ENCODE data around the gene MLIP. TPM values are rescaled to one million over a fixed set of nuclear protein-coding genes. Genes with fewer than 3 reads are reported as not detected.
A peak's percentile ranks its signal among the peaks of the same experiment; 100 is the strongest.

Gene MLIP
- total RNA-seq, 4 donors from 2014 or later: 0.64 to 4.0 TPM; not detected in 2

GRCh38 chr6:54135665-54136369 lies 24.6 kb downstream of the MLIP start:
- H3K36me3 ChIP-seq: no peaks in the 10 kb centered on the region
- no peaks in the 10 kb centered on the region for H3K9me3 ChIP-seq
- in situ Hi-C loops (cut with MboI; ENCODE audit: low pct_ligation_motif_present in 1 of 4, low pct_unique_long_range_greater_than_20kb in 1 of 4, low sequenced_read_pairs in 3 of 4) (no loop called here), intact Hi-C loops (cut with DNase I; ENCODE audit: low total_unique reads) (no loop called here)
- peak overlapping the region in 2 of 4 donors; percentile 46 for H3K27ac ChIP-seq
- peaks cover 0 to 13% (median 6%) of the 10 kb centered on the region in 4 donors for H3K4me1 ChIP-seq
- TF ChIP-seq POLR2AphosphoS5 (IDR thresholded peaks at IDR 0.05) (peak in 1 of 3 donors; percentile 18), EP300 (IDR thresholded peaks at IDR 0.05; ENCODE audit: low read depth) (no peak), CTCF (IDR thresholded peaks at IDR 0.05) (no peak), POLR2A (IDR thresholded peaks at IDR 0.05) (no peak)
- 19 to 32% methylated on average over 2 of the region's 2 CpGs for WGBS, 2 donors (ENCODE audit: low coverage in 1 of 2)
- no peak overlapping the region for H3K4me3 ChIP-seq
- no peaks in the 10 kb centered on the region for H3K27me3 ChIP-seq
- no peak for DNase-seq

DNA sequence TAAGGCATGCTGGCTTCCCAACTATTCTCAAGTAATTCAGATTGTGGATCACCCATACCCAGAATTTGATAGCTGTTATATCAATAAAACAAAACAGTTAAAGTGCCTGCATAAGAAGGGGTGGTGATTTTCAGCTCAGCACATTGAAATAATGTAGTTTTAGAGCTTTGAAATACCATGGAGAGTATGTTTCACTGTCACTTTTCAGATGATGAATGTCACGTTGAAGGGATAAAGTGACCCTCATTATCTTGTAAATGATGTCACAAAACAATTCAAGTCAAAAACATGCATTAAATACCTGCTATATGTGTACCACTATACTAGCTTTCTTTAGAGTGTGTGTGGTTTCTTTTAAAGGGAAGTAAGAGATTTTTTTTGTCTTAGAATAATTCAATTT lies 27.6 kb downstream of the MLIP start:
- H3K4me3 ChIP-seq: no peak overlapping the region
- H3K4me1 ChIP-seq: peaks cover 0 to 13% (median 6%) of the 10 kb centered on the region in 4 donors
- H3K9me3 ChIP-seq: no peaks in the 10 kb centered on the region
- DNase-seq: no peak
- H3K36me3 ChIP-seq: no peaks in the 10 kb centered on the region
- intact Hi-C loops (cut with DNase I; ENCODE audit: low total_unique reads): no loop called here
- no peak for TF ChIP-seq CTCF (IDR thresholded peaks at IDR 0.05)
- TF ChIP-seq POLR2A (IDR thresholded peaks at IDR 0.05): no peak
- no peak for TF ChIP-seq POLR2AphosphoS5 (IDR thresholded peaks at IDR 0.05)
- TF ChIP-seq EP300 (IDR thresholded peaks at IDR 0.05; ENCODE audit: low read depth): no peak
- in situ Hi-C loops (cut with MboI; ENCODE audit: low pct_ligation_motif_present in 1 of 4, low pct_unique_long_range_greater_than_20kb in 1 of 4, low sequenced_read_pairs in 3 of 4): no loop called here
- no peak overlapping the region for H3K27ac ChIP-seq
- H3K27me3 ChIP-seq: no peaks in the 10 kb centered on the region
- WGBS, 2 donors (ENCODE audit: low coverage in 1 of 2): 43 to 58% methylated on average over 1 of the region's 1 CpG

- H3K9me3 ChIP-seq: no peaks in the 10 kb centered on the region
- no peak overlapping the region for H3K27ac ChIP-seq
- no peaks in the 10 kb centered on the region for H3K27me3 ChIP-seq
- H3K36me3 ChIP-seq: no peaks in the 10 kb centered on the region
- intact Hi-C loops (cut with DNase I; ENCODE audit: low total_unique reads): no loop called here
- H3K4me1 ChIP-seq: peaks cover 0 to 3% (median 0%) of the 10 kb centered on the region in 4 donors
- TF ChIP-seq POLR2AphosphoS5 (IDR thresholded peaks at IDR 0.05) (no peak), CTCF (IDR thresholded peaks at IDR 0.05) (no peak)
- in situ Hi-C loops (cut with MboI; ENCODE audit: low pct_ligation_motif_present in 1 of 4, low pct_unique_long_range_greater_than_20kb in 1 of 4, low sequenced_read_pairs in 3 of 4): no loop called here
- H3K4me3 ChIP-seq: no peak overlapping the region
- no peak for DNase-seq
Measured at GRCh38 chr6:54140811-54141210, 29.6 kb downstream of the MLIP start.

DNA sequence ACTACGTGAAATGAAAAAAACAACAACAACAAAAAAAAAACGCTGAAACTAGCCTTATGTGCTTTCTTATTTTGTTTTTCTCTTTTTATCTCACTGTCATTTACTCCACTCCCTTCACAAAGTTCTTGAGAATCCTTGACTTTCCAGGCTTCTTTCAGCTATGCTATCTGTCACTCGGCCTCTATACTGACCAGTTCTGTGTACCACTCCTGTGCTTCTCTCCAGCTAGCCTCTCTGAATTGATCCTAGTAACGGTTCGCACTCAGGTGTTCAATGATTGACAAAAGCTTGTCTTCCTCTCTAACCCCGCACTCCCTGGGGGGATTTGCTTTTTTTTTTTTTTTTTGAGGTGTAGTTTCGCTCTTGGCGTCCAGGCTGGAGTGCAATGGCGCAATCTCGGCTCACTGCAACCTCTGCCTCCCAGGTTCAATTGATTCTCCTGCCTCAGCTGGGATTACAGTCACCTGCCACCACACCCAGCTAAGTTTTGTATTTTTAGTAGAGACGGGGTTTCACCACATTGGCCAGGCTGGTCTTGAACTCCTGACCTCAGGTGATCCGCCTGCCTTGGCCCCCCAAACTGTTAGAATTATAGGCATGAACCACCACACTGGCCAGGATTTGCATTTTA lies 31.8 kb downstream of the MLIP start:
- Histone ChIP-seq H3K4me3 (no peak overlapping the region), H3K27me3 (no peaks in the 10 kb centered on the region), H3K27ac (no peak overlapping the region), H3K36me3 (no peaks in the 10 kb centered on the region), H3K9me3 (no peaks in the 10 kb centered on the region), H3K4me1 (no peaks in the 10 kb centered on the region)
- TF ChIP-seq POLR2A (IDR thresholded peaks at IDR 0.05) (no peak), EP300 (IDR thresholded peaks at IDR 0.05; ENCODE audit: low read depth) (no peak), POLR2AphosphoS5 (IDR thresholded peaks at IDR 0.05) (no peak), CTCF (IDR thresholded peaks at IDR 0.05) (no peak)
- no peak for DNase-seq
- WGBS, 2 donors (ENCODE audit: low coverage in 1 of 2): 87 to 91% methylated on average over 6 to 12 of the region's 12 CpGs
- intact Hi-C loops (cut with DNase I; ENCODE audit: low total_unique reads): no loop called here
- in situ Hi-C loops (cut with MboI; ENCODE audit: low pct_ligation_motif_present in 1 of 4, low pct_unique_long_range_greater_than_20kb in 1 of 4, low sequenced_read_pairs in 3 of 4): no loop called here
